T-helper 1 cell treated with Interleukin-12 subunit alpha and Interleukin-12 subunit beta and Interleukin-4 antibody, amounts not matched to agents 30 μg/mL and 1 μg/mL, for 36 hours (primary cell): ENCODE data around the gene MYZAP.

Experiments
- H3K27ac Mint-ChIP-seq: one replicate; pipeline ENCODE4 v1.8.0; 2021; ENCODE audit warnings: mild to moderate bottlenecking, mixed read lengths
- H3K27me3 Mint-ChIP-seq: one replicate; pipeline ENCODE4 v1.8.0; 2021; ENCODE audit warnings: low read depth, mixed read lengths
- H3K36me3 Mint-ChIP-seq: one replicate; pipeline ENCODE4 v1.8.0; 2021; ENCODE audit warnings: low read depth, mixed read lengths
- H3K4me1 Mint-ChIP-seq: one replicate; pipeline ENCODE4 v1.8.0; 2021; ENCODE audit warnings: low read depth, mixed read lengths
- H3K4me3 Mint-ChIP-seq: one replicate; pipeline ENCODE4 v1.8.0; 2021; ENCODE audit warnings: mild to moderate bottlenecking, moderate library complexity, mixed read lengths
- H3K9me3 Mint-ChIP-seq: one replicate; pipeline ENCODE4 v1.8.0; 2021; ENCODE audit warnings: mixed read lengths

The MYZAP gene

DNA sequence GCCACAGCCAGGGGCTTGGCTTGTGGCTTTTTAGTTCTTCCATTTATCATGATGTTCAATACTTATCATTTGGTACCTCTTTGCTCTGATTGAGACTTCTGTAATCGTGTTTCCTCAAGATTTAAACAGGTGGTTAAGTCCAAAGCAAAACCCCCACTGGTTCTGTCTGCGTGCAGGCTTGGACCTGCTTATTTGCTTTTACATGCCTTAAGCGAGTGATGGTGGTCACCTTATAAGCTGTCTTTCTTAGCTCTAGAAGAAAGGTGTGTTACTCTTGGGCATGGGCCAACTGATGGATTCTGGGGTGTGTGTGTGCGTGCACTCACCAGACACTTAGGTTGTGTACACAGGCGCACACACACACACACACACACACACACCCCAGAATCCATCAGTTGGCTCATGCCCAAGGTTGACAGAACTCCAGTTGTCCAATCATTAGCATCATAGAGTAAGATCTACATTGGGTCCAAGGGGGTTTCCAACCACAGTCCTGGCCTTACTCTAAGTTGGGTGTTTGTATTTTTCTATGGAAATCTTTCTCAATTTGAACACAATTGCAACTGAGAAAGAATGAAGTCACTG is 1.2 kb downstream of the MYZAP start:
- H3K4me3 Mint-ChIP-seq, result peak overlapping the region; percentile 27
- H3K27ac Mint-ChIP-seq, result no peak overlapping the region
- H3K9me3 Mint-ChIP-seq, result no peaks in the 10 kb centered on the region
- H3K27me3 Mint-ChIP-seq, result peaks cover 57% of the 10 kb centered on the region
- H3K36me3 Mint-ChIP-seq, result no peaks in the 10 kb centered on the region
- H3K4me1 Mint-ChIP-seq, result peaks cover 4% of the 10 kb centered on the region

DNA sequence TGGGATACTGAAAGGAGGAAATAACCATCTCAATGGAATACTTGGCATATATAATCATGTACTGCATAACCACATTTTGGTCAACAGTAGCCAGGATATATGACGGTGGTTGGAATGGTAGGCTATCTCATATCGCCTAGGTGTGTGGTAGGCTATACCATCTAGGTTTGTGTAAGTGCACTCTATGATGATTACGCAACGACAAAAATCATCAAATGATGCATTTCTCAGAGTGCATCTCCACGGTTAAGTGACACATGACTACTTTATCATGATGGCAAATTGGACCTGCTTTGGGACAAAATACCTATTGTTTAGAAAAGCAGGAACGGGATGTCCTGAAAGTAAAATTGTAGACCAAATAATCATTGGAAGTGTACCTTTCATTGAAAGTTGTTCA is 2.8 kb downstream of the MYZAP start:
- peaks cover 3% of the 10 kb centered on the region for H3K4me1 Mint-ChIP-seq
- H3K27ac Mint-ChIP-seq, result no peak overlapping the region
- H3K36me3 Mint-ChIP-seq, result no peaks in the 10 kb centered on the region
- no peaks in the 10 kb centered on the region for H3K9me3 Mint-ChIP-seq
- H3K4me3 Mint-ChIP-seq, result no peak overlapping the region
- peaks cover 48% of the 10 kb centered on the region for H3K27me3 Mint-ChIP-seq

DNA sequence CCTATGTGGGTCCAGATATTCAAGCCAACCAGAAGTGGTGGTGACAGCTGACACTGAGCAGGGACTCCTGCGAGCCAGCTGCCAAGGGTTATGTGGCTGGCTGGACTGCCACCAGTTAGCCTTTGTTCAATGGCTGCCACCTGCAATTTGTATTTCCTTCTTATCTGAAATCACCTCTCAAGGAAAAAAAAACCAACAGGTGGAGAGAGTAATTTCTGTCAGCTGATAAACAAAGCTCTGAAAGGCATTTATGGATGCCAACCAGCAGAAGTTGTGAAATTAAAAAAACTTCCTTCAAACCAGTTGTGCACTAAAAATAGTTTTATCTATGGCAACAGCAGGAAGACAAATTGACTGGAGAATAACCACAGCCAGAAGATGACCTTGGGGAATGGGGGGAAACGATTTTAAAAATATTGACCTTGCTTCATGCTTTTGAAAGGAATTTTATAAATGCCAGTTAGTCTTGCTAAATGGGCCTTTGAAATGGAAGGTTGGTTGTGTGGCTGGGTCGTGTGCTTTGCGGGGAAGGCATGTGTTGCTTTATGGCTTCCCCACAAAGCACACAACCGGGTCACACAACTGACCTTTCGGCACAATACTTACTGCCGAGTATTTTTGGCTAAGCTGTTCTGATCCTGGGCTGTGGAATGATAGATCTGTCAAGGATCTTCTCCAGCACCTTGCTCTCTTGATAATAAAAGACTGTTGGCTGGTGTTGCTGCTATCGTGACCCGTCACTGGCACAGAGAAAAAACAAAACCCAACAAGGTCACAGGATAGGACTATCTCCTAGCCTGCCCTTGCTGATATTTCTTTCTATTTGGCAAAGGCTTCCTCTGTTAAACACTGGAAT is 3.5 kb downstream of the MYZAP start:
- Mint-ChIP-seq H3K36me3 (no peaks in the 10 kb centered on the region), H3K9me3 (no peaks in the 10 kb centered on the region), H3K27ac (no peak overlapping the region), H3K4me1 (peaks cover 3% of the 10 kb centered on the region), H3K27me3 (peaks cover 40% of the 10 kb centered on the region), H3K4me3 (no peak overlapping the region)

DNA sequence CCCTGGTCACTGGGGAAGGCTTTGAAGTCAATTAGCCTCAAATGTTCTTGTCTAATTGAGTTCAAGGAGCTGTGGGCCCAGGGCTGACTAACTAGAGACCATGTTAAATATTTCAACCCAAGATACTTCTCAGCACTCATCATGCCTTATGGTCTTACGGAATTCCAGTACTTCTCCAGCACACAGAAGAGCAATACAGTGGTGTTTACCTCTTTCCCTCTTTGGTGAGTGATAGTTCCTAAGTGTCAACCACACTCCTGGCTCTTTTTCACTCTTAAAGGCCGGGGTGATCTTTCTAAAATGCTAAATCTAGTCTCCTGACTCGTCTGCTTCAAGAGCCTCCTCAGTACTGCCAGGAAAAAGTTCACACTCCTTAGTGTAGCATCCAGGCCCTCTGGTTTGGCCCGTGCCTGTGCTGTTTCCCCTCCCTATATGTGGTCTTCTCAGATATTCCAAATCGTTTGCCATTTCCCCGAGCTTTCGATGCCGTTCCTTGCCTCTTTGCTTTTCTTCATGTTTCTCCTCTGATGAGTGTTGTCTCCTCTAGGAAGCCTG is 4.7 kb downstream of the MYZAP start:
- Mint-ChIP-seq H3K4me3 (no peak overlapping the region), H3K9me3 (no peaks in the 10 kb centered on the region), H3K27me3 (peaks cover 33% of the 10 kb centered on the region), H3K4me1 (peaks cover 1% of the 10 kb centered on the region), H3K36me3 (no peaks in the 10 kb centered on the region), H3K27ac (no peak overlapping the region)

DNA sequence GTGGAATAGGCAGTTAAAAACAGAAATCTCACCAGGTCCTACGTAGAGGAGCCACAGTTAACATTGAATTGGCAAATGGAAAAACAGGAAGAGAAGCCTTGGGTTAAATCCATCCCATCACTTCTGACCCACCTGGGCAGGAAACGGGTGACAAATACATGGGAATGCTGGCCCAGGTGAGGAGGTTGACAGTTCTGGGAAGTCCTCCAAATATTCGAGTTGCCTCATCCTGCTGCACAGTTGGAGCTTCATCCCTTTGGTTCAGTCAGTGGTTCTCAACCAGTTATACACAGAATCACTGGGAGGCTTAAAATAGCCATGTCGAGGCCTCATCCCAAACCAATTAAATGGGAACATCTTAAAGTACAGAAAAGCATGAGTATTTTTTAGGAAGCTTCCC is 5.3 kb downstream of the MYZAP start:
- Mint-ChIP-seq H3K9me3 (no peaks in the 10 kb centered on the region), H3K27ac (no peak overlapping the region), H3K27me3 (peaks cover 35% of the 10 kb centered on the region), H3K4me3 (no peak overlapping the region), H3K4me1 (no peaks in the 10 kb centered on the region), H3K36me3 (no peaks in the 10 kb centered on the region)

DNA sequence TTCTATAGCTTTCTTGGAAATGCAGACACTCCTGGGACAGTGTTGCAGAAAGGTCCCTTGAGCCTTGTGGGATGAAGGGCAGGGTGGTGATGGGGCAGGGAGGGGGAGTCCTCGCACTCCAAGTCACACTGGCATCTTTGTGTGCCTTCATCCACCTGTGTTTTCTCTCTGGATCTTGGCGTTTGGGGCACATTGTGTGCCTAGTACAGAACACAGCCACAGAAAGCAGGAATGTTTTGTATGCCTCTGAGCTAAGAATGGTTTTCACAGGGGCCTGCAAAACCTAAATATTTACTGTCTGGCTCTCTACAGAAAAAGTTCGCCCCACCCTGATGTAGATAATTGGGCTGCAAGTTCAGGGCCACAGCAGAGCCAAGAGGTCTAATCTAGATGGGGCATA is 5.7 kb downstream of the MYZAP start:
- no peaks in the 10 kb centered on the region for H3K9me3 Mint-ChIP-seq
- no peaks in the 10 kb centered on the region for H3K36me3 Mint-ChIP-seq
- no peak overlapping the region for H3K4me3 Mint-ChIP-seq
- no peak overlapping the region for H3K27ac Mint-ChIP-seq
- peaks cover 31% of the 10 kb centered on the region for H3K27me3 Mint-ChIP-seq
- H3K4me1 Mint-ChIP-seq, result no peaks in the 10 kb centered on the region

DNA sequence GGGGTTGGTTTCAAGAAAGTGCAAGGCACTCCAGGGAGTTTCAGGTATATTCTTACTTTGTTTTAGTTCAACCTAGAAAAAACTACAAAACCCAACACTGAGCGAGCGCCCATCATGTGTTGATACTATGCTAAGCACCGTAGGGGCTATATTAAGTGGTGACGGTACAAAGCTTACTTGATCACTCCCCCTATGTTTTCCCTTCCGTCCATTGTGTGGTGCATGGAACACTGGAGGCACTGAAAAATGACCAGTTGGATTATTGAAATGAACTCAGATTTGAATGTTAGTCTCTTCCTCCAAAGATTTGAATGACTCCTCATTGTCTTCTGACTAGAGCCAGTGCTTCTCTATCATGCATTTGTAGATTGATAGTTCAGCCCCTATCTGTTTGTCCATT is 6.6 kb downstream of the MYZAP start:
- Mint-ChIP-seq H3K36me3 (no peaks in the 10 kb centered on the region), H3K4me1 (no peaks in the 10 kb centered on the region), H3K27ac (no peak overlapping the region), H3K9me3 (no peaks in the 10 kb centered on the region), H3K4me3 (no peak overlapping the region), H3K27me3 (peaks cover 24% of the 10 kb centered on the region)

DNA sequence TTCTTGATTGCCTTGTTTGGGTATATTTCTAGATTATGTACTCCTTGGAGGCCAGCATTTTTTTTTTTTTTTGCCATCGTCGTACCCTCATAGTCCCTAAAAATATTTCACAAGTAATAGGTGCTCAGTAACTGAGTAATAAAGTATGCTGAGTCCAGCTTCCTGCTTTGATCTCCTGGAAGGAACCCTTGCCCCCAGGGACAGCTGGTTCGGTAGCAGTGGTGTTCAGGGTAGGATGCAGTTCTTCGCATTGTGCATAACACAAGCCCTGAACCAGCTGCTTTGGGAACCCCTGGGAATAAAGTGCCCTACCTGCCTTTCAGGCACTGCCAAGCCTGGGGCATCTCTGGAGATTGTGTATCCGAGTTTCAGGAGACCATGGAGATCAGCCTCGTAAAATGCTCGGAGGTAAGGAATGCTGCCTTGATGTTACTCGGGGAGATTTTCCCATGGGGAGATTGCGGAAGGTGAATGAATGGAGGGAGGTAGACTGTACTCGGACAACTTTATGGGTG is 7.6 kb downstream of the MYZAP start:
- Mint-ChIP-seq H3K4me1 (no peaks in the 10 kb centered on the region), H3K36me3 (no peaks in the 10 kb centered on the region), H3K4me3 (no peak overlapping the region), H3K27ac (no peak overlapping the region), H3K9me3 (no peaks in the 10 kb centered on the region), H3K27me3 (peaks cover 18% of the 10 kb centered on the region)

DNA sequence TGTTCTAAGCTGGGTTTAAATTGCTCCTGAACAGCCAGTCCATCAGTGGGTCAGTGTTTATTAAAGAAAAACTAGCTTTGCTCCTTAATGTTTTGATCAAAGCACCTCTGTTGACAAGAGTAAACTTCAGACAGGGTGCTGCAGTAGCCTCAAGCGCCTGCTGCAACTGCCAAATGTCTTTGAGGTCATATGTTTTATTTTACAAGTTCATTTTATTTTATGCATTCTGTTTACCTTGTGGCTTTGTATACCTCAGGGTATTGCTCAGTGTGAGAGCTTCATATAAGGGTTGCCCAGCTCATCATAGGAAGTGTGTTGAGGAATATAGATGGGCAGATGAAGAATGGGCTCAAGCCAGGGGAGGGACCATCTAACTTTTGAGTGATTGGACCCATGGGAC is 8.5 kb downstream of the MYZAP start:
- Mint-ChIP-seq H3K27ac (no peak overlapping the region), H3K27me3 (peaks cover 14% of the 10 kb centered on the region), H3K36me3 (no peaks in the 10 kb centered on the region)

DNA sequence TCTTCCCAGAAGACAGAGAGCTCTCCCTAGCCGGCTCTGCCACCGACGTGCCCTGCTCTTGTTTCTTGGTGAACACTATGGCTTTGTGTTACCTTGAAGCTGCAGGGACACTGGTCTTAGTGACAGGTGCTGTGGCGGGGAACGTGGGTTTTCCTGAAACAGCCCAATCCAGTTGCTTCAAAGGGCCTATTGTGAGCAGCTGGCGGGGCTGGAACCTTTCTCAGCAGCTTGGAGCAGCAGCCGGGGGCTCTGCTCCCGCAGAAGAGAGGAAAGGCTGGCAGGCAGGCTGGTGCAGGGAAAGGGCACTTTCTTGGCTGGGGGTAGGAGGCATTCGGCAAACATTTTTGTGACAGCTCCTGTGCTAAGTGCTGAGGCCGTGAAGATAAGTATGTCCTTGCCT is 12.8 kb downstream of the MYZAP start:
- no peak overlapping the region for H3K27ac Mint-ChIP-seq
- H3K4me3 Mint-ChIP-seq, result no peak overlapping the region
- no peaks in the 10 kb centered on the region for H3K36me3 Mint-ChIP-seq
- peaks cover 10% of the 10 kb centered on the region for H3K27me3 Mint-ChIP-seq
- no peaks in the 10 kb centered on the region for H3K4me1 Mint-ChIP-seq
- no peaks in the 10 kb centered on the region for H3K9me3 Mint-ChIP-seq

More for the DNA sequence above, 8.5 kb downstream of the MYZAP start:
- H3K4me1 Mint-ChIP-seq, result no peaks in the 10 kb centered on the region
- no peak overlapping the region for H3K4me3 Mint-ChIP-seq
- H3K9me3 Mint-ChIP-seq, result no peaks in the 10 kb centered on the region

DNA sequence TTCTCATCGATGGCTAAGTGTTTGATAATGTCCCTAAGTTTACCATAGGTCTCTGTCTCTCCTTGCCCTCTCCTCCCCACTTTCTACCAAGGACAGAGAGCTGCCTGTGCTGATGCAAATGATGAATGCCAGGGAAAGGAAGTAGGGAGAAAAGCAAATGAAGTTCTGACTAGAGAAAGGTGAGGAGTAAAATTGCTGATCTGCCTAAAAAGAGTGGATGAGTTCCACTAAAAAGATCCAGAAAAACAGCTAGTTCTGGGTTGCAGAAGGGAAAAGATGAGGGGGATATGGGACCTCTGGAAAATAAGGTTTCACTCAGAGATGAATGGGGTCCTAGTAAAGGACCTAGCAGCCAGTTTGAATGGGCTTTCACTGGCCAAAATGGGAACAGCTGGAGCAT is 13.8 kb downstream of the MYZAP start:
- H3K4me1 Mint-ChIP-seq, result no peaks in the 10 kb centered on the region
- peaks cover 10% of the 10 kb centered on the region for H3K27me3 Mint-ChIP-seq
- H3K27ac Mint-ChIP-seq, result no peak overlapping the region
- H3K4me3 Mint-ChIP-seq, result no peak overlapping the region
- no peaks in the 10 kb centered on the region for H3K9me3 Mint-ChIP-seq
- H3K36me3 Mint-ChIP-seq, result no peaks in the 10 kb centered on the region

DNA sequence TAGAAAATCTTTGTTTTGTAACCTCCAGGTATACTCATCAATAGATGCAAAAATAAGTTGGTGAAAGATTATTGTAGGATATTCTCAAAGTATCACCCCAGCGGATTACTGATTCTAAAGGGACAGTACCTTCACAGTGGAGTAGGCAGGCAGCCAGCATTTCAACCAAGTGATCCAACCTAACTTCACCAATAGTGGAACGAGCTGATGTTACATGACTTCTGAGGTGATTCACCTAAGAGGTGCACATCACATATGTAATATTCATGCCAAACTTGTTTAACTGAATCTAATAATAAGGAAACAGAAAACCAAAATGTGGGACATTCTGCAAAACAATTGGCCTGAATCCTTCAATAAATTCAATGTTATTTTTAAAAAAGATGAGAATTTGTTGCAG is 14.3 kb downstream of the MYZAP start:
- no peak overlapping the region for H3K4me3 Mint-ChIP-seq
- peaks cover 10% of the 10 kb centered on the region for H3K27me3 Mint-ChIP-seq
- H3K27ac Mint-ChIP-seq, result no peak overlapping the region
- no peaks in the 10 kb centered on the region for H3K9me3 Mint-ChIP-seq
- no peaks in the 10 kb centered on the region for H3K36me3 Mint-ChIP-seq
- H3K4me1 Mint-ChIP-seq, result no peaks in the 10 kb centered on the region

DNA sequence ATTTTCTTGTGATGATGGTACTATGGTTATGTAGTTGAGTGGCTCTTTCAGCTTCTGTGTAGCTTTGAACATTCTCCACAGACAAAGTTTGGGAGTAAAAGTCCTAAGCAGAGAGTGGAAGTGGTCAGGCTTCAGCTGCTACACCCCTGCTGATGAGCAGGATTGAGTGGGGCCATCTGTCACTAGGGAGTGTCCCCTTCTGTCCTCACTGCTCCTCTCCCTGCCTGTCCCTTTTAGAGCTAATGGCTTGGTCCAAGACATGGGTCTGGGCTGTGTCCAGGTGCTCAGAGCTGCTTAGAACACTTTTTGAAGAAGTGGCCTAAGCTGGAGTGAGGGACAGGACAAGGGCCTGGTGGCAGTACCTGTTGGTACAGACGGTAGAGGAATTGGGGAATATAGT is 15.1 kb downstream of the MYZAP start:
- H3K4me3 Mint-ChIP-seq, result no peak overlapping the region
- no peaks in the 10 kb centered on the region for H3K36me3 Mint-ChIP-seq
- H3K27me3 Mint-ChIP-seq, result peaks cover 4% of the 10 kb centered on the region
- no peaks in the 10 kb centered on the region for H3K4me1 Mint-ChIP-seq
- H3K9me3 Mint-ChIP-seq, result no peaks in the 10 kb centered on the region
- H3K27ac Mint-ChIP-seq, result no peak overlapping the region

DNA sequence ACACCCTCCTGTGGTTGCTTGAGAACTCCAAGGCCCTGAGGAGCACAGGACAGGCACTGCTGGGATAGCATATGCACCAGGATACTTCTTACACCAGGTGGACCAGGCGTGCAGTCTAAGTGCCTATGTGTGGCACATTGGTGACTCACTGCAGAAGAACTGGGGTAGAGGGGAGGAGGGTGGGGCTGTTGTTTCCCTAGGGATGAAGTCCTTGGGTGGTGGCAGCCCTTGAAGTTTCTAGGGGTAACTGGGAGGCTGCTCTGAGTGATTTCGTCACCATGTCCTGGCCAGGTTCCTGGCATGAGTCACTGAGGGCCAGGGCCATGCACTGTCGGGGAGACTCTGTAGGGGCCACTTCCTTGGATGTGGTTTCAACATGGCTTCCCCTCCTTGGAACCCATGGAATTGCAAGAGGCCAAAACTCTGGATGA is 15.9 kb downstream of the MYZAP start:
- no peaks in the 10 kb centered on the region for H3K36me3 Mint-ChIP-seq
- H3K9me3 Mint-ChIP-seq, result no peaks in the 10 kb centered on the region
- H3K4me1 Mint-ChIP-seq, result no peaks in the 10 kb centered on the region
- H3K27ac Mint-ChIP-seq, result no peak overlapping the region
- H3K4me3 Mint-ChIP-seq, result no peak overlapping the region
- H3K27me3 Mint-ChIP-seq, result peaks cover 4% of the 10 kb centered on the region
